OCI-LY1 (cell line): Measurements from ENCODE around the gene CHD5.

Source experiments
- EZH2 ChIP-seq: fragments of 200-600 bp; sonication (generic), shearing (Covaris generic); IDR thresholded peaks from 2 replicates; pipeline ENCODE4 v1.8.0; 2017; ENCODE audit warnings: borderline replicate concordance, mixed run types, mild to moderate bottlenecking, antibody characterized with exemption, low read length, moderate library complexity, mixed read lengths
- TF ChIP-seq, protein P1 (sequence below): fragments of 200-600 bp; sonication (generic), shearing (Covaris generic); IDR thresholded peaks from 2 replicates; pipeline ENCODE4 v1.5.1; 2017; ENCODE audit warnings: mild to moderate bottlenecking, antibody characterized with exemption, low read length, moderate library complexity, mixed read lengths

DNA sequence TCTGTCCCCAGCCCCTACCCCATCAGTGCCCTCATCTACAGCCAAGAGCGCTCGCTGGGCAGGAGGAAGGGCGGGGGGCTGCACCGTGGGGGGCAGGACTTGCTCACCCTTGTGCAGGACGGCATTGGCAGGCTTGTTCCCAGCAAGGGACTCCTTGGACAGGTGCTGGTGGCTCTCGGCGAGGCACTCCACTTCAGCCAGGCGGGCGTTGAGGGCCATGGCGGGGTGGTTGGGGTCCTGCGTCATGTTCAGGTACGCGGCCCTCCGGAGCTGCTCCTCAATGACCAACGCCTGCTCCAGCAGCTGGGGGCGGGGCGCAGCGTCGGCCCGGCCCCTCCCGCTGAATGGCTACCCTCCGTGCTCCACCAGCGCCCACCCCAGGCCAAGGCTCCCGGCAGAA lies 70.4 kb downstream of the CHD5 start:
- TF ChIP-seq, protein P1, sequence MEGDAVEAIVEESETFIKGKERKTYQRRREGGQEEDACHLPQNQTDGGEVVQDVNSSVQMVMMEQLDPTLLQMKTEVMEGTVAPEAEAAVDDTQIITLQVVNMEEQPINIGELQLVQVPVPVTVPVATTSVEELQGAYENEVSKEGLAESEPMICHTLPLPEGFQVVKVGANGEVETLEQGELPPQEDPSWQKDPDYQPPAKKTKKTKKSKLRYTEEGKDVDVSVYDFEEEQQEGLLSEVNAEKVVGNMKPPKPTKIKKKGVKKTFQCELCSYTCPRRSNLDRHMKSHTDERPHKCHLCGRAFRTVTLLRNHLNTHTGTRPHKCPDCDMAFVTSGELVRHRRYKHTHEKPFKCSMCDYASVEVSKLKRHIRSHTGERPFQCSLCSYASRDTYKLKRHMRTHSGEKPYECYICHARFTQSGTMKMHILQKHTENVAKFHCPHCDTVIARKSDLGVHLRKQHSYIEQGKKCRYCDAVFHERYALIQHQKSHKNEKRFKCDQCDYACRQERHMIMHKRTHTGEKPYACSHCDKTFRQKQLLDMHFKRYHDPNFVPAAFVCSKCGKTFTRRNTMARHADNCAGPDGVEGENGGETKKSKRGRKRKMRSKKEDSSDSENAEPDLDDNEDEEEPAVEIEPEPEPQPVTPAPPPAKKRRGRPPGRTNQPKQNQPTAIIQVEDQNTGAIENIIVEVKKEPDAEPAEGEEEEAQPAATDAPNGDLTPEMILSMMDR: no peak
- TF ChIP-seq EZH2: no peak
